GM21576 (cell line): ENCODE results near the gene SMIM5.

Experiments
- ATAC-seq: cut with Tn5 transposase; IDR thresholded peaks from one replicate; pipeline ENCODE4 v1.9.1; 2021; ENCODE audit warnings: mild to moderate bottlenecking, moderate library complexity; ENCODE audit not compliant: unreplicated experiment

The SMIM5 gene

DNA sequence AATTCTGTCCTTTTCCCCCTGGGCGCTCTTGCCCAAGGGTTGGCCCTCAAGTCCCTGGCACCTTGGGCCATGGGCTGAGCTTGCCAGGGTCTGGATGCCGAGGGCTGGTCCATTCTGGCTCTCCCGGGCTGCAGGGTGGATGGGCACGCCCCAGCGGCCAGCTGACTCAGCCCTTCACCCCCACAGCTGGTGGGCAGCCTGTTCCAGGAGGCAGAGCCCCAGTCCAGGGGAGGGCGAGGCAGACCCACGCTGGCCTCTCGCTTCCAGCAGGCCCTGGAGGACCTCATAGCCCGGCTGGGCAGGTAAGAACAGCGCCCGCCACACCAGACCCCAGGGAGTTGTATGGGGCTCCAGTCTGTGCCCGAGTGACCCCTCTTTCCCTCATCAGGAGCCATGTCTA is 30.6 kb upstream of the SMIM5 start:
- no peak for ATAC-seq

DNA sequence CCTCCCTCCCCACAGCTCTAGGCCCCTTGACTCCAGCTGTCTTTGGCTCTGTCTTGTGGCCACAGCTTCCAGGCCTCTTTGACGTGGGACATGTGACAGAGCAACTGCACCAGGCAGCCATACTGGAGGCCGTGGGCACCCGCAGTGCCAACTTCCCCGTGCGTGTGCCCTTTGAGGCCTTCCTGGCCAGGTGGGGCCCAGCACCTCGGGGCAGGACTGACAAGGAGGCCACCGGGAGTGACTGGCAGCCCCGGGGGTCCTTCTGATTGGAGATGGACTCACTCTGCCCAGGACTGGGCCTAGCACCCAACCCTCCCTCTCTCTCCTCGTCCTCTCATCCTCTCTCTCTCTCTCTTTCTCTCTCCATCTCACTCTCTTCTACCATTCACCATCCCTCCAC is 30.1 kb upstream of the SMIM5 start:
- ATAC-seq, result no peak

DNA sequence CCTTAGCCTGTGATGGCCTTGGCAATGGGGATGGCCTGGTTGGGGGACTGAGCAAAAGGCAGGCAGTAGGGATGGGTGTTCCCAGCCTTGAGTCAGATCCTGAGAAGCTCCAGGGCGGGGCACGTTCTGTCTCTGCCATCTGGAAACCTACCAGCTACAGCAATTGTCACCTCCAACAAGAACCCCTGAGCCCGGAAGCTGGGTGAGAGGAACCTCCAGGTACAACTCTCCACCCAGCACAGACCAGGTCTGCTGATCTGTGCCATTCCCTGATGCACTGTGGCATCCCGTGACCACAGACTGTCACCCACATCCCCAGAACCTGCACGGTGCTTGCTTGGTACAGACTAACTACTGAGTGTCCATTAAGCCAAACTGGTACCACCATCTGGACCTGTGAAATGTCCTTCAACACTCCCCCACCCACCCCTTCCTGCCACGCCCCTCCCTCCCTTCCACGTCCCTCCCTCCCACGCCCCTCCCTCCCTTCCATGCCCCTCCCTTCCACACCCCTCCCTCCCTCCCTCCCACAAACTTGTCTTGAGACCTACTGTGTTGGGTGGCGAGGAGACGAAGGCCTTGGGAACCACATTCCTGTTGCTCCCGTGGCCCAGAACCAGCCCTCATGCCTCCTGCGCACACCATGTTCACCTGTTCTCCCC is 29.1 kb upstream of the SMIM5 start:
- no peak for ATAC-seq

DNA sequence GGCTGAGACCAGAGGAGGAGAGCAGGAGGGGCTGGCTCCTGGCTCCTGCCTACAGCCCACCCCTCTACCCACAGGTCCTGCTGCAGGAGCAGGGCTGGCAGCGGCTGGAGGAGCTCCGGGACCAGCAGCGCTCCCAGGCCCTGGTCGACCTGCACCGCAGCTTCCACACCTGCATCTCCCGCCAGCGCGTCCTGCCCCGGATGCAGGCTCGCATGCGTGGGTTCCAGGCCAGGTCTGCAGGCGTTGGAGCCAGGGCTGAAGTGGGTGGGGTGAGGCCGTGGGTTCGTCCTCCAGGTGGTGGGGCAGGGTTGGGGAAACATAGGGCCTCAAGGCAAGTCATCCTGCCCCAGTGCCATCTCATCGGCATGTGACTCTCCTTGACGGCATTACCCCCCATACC is 27.4 kb upstream of the SMIM5 start:
- no peak for ATAC-seq

DNA sequence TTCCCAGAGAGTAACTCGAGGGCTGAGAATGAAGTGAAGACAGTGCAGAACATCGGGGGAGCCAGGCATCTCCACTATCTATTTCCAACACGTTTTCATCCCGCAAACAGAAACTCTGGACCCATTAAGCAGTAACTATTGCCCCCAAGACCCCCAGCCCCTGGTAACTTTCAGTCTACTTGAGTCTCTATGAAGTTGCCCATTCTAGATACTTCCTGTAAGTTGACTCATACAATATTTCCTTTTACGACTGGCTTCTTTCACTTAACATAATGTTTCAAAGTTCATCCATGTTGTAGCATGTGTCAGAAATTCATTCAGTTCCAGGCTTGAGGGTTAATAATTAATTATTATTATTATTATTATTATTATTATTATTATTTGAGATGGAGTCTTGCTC is 26.1 kb upstream of the SMIM5 start:
- ATAC-seq, result no peak

DNA sequence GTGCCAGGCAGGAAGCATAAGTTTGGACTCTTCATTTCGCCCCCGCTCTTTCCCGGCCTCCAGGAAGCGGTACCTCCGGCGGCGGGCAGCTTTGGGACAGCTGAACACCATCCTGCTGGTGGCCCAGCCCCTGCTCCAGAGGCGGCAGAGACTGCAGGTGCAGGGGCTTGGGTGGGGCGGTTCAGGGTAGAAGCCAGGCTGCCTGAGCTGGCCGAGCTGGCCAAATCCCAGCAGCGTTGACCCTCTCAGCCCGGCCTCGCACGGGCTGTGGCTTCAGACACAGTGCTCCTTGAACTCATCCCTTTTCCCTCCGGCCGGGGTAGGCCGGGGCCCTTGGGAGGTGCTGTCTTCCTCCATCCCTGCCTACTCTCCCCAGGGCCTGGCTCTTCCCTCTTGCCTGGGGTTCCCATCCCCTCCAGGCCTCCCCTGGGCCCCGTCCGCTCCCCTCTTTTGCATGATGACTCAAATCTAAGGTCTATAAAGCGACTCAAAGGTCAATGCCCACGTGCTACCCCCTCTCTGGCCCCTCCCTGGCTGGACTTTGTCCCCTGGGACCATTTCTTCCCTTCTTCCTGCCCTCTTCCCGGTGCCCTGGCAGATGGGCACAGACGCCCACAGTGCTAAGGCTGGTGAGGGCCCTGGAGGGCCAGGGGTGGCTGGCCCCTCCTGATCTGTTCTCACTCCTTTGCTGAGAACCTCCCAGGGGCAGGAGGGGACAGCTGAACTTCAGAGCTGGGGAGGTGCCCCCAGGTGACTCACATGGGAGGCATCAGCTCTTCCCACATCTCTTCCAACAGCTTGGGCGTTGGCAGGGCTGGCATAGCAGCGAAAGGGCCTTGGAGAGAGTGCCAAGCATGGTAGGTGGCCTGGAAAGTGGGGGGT is 22.9 kb upstream of the SMIM5 start:
- no peak for ATAC-seq

DNA sequence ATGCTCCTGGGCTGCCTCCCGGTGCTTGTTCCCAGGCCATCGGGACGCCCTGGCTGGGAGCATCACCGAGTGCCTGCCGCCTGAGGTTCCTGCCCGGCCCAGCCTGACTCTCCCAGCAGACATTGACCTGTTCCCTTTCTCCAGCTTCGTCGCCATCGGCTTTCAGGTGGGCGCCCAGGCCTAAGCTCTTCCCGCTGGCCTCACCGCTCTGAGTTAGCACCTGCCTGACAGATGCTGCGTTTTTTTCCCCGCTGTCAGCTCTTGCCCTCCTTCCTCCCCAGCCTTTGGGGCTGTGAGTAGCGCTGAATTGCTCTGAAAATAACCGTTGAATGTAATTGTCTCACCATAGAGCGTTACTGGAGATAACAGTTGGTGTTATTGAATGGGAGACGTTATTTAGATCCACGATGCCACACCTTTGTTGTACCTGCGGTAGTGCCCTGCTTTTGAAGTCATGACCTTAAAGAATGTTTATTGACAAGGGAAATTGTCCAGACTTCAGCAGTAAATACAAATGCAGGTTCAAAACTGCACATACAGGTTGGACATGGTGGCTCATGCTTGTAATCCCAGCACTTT is 21.3 kb upstream of the SMIM5 start:
- ATAC-seq, result no peak

DNA sequence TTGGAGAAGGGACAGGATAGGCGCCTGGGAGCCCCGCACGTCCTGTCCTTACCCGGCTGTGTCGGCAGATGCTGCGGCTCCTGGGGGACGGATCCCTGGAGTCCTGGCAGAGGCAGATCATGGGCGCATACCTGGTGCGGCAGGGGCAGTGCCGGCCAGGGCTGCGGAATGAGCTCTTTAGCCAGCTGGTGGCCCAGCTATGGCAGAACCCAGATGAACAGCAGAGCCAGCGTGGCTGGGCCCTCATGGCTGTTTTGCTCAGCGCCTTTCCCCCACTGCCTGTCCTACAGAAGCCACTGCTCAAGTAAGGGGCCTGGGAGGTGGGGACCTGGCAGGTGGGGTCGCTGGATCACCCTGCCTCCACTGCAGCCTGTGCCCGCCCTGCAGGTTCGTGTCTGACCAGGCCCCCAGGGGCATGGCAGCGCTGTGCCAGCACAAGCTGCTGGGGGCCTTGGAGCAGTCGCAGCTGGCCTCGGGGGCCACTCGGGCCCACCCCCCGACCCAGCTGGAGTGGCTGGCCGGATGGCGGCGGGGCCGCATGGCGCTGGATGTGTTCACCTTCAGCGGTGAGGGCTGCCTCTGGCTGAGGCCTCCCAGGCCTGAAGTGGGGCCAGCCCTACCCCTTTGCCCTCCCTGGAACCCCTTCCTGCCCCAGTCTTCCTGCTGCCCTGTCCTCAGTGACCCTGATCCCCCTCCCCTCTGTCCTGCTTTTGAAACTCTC is 20.2 kb upstream of the SMIM5 start:
- no peak for ATAC-seq

DNA sequence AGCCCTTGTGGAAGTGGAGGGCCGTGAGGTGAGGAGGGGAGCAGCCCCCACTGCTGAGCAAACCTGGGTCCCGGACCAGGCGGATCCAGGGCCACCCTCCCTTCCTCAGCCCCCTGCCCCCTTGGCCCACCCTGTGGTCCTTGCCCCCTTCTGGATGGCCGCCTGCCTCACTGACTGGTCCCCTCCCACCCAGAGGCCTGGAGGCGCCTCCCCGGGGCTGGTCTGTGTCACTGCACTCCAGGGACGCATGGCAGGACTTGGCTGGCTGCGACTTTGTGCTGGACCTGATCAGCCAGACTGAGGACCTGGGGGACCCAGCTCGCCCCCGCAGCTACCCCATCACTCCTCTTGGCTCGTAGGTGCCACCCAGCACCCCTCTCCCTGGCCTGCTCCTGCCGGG is 19.2 kb upstream of the SMIM5 start:
- no peak for ATAC-seq

DNA sequence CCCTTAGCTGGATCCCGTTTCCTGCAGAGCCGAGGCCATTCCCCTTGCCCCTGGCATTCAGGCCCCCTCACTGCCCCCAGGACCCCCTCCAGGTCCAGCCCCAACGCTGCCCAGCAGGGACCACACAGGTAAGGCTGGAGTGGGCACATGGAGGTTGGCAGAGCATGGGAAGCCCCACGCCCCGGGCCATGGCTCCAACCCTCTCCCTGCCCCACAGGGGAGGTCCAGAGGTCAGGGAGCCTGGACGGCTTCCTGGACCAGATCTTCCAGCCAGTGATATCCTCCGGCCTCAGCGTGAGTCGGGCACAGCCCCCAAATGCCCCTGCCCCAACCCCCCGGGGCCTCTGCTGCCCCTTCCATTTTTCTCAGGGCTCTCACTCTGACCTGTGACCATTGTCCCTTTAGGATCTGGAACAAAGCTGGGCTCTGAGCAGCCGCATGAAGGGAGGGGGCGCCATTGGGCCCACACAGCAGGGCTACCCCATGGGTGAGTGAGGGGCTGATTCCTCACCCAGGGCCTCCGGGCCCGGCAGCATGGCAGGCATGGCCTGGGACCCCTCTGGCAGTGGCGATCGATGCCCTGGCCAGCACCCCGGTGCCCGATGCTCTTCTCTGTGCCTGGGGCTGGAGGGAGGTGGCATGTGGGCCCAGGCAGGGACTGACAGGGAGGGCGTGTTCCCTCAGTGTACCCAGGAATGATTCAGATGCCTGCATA is 18.5 kb upstream of the SMIM5 start:
- ATAC-seq, result no peak

DNA sequence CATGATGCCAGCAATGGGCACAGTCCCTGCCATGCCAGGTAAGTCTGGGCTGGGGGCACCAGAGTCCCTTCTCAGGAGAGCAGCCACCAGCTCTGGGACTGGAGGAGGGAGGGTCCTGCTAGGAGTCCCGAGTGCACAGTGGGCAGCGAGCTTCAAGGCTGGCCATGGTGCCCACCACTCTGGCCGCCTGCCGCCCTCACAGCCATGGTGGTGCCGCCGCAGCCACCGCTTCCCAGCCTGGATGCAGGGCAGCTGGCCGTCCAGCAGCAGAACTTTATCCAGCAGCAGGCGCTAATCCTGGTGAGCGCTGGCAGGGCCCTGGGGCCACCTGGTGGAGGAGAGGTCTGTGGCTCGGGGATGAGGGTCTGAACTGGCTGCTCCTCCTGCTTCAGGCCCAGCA is 17.9 kb upstream of the SMIM5 start:
- ATAC-seq, result no peak

DNA sequence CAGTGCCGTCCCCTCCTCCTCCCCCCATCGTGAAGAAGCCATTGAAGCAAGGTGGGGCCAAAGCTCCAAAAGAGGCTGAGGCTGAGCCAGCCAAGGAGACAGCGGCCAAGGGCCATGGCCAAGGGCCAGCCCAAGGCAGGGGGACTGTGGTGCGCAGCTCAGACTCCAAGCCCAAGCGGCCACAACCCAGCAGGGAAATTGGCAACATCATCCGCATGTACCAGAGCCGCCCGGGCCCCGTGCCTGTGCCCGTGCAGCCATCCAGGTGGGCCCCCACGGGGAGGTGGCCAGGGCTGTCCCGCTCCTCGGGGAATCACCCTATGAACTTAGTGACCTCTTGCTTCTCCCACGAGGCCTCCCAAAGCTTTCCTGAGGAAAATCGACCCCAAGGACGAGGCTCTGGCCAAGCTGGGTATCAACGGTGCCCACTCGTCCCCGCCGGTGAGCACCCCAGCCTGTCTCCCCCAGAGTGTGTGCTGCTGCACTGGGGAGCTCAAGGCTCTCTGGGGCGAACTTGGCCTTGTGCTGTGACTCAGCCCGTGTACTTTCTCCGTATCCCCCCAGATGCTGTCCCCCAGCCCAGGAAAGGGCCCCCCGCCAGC is 16.6 kb upstream of the SMIM5 start:
- no peak for ATAC-seq

DNA sequence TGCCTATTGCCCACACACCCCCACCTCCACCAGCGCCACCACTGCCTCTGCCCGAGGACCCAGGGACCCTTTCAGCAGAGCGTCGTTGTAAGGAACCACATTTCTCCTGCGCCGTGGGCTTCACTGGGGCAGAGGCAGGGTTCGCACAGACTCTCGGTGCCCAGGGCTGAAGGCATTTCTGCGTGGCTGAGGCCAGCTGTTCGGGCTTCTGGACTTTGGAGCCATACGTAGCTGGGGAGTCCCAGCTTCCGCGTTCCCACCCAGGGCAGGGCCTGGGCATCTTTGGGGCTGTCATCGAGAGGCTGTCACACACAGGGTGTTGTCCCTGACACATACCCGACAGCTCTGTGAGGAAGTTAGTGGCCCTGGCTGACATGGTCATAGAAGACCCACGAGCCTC is 16.0 kb upstream of the SMIM5 start:
- ATAC-seq, result no peak

DNA sequence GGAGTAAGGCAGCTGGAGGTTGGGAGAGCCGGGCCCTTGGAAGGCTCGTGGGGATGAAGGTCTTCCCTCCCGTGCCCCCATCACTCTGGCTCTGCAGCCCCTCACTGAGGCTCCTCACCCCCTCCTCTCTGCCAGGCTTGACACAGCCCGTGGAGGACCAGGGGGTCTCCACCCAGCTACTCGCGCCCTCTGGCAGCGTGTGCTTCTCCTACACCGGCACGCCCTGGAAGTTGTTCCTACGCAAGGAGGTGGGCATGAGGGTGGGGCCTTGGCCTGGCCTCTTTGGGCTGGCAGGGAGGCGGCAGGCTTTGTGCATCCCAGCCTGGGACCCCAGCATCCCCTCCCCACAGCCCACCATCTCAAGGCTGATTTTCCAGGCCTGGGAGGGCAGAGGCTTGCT is 15.6 kb upstream of the SMIM5 start:
- no peak for ATAC-seq

DNA sequence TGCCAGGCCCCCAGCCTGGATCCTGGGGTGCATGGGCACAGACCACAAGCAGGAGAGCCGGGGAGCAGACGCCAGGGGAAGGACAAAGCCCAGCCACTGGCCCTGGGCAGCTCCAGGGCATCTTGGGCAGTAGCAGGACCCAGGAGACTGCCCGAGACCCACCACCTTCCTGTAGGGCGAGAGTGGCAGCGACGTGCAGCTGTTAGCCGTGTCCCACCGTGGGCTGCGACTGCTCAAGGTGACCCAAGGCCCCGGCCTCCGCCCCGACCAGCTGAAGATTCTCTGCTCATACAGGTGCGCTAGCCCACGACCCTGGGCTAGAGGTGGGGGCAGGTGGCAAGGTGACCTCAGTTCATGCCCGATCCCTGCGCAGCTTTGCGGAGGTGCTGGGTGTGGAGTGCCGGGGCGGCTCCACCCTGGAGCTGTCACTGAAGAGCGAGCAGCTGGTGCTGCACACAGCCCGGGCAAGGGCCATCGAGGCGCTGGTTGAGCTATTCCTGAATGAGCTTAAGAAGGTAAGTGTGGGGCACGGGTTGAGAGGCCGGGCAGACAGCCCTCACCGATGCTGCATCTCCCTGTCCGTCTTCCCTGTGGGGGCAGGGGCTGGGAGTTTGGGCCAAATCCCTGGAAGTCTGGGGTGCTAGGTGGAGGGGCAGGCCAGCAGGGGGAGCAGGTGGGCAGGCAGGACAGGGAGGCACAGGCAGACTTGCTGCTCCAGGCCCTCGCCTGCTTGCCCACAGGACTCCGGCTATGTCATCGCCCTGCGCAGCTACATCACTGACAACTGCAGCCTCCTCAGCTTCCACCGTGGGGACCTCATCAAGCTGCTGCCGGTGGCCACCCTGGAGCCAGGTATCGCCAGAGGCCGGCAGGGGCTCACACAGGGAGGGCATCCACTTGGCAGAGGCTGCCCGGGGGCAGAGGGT is 13.5 kb upstream of the SMIM5 start:
- no peak for ATAC-seq

DNA sequence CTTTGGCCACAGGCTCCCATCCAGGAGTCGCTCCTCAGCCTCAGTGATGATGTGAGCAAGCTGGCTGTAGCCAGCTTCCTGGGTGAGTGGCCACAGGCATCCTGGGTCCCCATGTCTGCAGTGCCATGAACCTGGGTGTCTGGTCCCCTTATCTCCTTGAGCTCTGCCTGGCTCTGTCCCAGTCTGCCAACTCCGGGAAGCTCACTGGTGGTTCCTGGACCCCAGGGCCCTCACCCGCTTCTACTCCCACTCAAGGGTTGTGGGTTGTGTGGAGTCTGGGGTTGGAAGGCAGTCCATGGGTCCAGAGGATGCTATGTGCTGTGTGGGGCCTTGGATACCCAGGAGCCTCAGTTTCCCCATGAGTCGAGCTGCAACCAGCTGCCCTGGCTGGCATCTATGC is 11.7 kb upstream of the SMIM5 start:
- ATAC-seq, result no peak

DNA sequence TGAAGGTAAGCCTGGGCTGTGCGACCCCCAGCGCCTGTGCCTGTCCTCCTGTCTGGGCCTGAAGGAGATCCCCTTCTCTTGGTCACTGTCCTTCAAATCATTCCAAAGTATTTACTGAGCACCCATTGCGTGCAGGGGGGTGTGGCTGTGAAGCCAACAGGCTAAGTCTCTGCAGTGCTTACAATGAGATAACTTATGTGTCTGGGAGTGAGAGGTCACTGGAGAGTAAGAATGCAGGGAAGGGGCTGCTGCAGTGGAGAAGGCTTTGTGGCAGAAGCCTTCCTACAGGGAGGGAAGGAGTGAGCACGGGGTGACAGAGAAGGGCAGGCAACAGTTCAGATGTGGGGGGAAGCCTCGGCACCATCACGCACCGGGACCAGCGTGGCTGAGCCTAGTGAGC is 11.2 kb upstream of the SMIM5 start:
- ATAC-seq, result no peak

DNA sequence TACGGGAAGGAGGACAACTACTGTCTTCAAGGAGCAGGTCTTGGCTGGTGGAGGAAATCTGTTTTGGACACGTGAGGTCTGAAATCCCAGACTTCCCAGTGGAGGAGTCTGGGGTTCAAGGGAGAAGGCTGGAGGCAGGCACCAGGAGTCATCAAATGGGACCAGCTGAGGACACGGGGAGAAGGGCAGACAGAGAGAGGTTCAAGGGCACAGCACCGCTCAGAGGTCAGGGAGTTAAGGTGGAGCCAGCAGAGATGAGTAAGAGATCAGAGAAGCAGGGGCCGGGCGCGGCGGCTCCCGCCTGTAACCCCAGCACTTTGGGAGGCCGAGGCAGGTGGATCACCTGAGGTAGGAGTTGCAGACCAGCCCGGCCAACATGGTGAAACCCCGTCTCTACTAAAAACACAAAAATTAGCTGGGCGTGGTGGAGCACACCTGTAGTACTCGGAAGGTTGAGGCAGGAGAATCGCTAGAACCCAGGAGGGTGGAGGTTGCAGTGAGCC is 10.4 kb upstream of the SMIM5 start:
- no peak for ATAC-seq

DNA sequence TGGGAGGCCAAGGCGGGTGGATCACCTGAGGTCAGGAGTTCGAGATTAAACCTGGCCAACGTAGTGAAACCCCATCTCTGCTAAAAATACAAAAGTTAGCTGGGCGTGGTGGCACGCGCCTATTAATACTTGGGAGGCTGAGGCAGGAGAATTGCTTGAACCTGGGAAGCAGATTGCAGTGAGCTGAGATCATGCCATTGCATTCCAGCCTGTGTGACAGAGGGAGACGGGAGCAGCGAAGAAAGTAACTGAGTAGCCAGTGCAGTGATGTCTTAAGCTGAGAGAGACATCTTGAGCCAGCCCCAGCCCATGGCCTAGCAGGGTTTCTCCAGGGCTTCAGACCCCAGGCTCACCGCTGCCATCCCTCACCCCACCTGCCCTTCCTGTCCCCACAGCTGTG is 9.8 kb upstream of the SMIM5 start:
- no peak for ATAC-seq
